Daoy (cell line): ENCODE results near the gene ITCH. TPM values are rescaled to one million over a fixed set of nuclear protein-coding genes. Genes with fewer than 3 reads are reported as not detected.
A peak's percentile ranks its signal among the peaks of the same experiment; 100 is the strongest.
"Not testable (repeated sequence)": the region's sequence is repeated elsewhere in the genome, so short reads cannot be mapped to it uniquely, and the experiment has no call there.

Source experiments
- DNase-seq: peaks from one replicate; pipeline ENCODE4 v3.0.0-alpha.2; 2015; ENCODE audit warnings: low read depth
- total RNA-seq: library from RNA; depleted of rRNA; stranded (reverse); fragments of >200 nt; shearing (Covaris generic); gene quantifications from 2 replicates; pipeline ENCODE4 v1.2.3, GENCODE V29; 2014

ITCH gene
- total RNA-seq, 1 experiment from 2014 or later, result 45.1 TPM

DNA sequence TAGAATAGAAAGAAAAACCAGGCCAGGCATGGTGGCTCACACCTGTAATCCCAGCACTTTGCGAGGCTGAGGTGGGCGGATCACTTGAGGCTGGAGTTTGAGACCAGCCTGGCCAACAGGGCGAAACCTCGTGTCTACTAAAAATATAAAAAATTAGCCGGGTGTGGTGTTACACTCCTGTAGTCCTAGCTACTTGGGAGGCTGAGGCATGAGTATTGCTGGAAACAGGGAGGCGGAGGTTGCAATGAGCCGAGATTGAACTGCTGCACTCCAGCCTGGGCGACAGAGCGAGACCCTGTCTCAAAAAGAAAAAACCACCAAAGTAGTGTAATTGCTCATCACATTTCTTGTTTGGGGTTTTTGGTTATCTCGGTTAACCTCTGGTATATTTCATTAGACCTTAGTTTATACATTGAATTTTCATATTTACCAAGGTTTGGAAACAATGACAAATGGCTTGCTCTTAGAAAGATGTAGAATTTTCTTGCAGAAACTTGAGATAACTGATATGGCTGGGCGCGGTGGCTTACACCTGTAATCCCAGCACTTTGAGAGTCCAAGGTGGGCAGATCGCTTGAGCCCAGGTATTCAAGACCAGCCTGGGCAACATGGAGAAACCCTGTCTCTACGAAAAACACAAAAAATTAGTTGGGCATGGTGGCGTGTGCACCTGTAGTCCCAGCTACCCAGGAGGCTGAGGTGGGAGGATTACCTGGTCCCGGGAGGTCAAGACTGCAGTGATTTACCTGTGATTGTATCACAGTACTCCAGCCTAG, 14.2 kb downstream of the ITCH start:
- no peak for DNase-seq

DNA sequence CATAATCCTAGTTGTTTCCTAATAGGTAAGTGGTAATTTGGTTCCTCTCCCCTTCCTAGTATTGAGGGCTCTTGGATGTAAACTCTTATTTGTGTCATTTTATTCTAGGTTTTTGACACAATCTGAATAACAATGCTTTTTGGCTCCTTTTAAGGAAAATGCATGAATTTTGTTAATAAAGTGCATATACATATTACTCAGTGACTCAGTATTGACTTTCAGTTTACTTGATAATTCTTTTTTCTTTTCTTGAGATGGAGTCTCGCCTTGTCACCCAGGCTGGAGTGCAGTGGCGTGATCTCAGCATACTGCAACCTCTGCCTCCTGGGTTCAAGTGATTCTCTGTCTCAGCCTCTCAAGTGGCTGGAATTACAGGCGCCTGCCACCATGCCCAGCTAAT, 19.1 kb downstream of the ITCH start:
- no peak for DNase-seq

DNA sequence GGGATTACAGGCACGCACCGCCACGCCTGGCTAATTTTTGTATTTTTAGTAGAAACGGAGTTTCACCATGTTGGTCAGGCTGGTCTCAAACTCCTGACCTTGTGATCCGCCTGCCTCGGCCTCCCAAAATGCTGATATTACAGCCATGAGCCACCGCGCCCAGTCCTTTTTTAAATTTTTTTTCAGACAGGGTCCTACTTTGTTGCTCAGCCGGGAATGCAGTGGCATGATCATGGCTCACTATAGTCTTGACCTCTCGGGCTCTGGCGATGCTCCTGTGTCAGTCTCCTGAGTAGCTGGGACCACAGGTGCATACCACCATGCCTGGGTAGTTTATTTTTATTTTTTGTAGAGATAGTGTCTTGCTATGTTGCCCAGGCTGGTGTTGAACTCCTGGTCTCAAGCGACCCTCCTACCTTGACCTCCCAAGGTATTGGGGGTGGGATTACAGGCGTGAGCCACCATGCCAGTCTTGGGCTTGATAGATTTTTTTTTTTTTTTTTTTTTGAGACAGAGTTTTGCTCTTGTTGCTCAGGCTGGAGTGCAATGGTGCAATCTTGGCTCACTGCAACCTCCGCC, 19.9 kb downstream of the ITCH start:
- DNase-seq, result not testable (repeated sequence)

DNA sequence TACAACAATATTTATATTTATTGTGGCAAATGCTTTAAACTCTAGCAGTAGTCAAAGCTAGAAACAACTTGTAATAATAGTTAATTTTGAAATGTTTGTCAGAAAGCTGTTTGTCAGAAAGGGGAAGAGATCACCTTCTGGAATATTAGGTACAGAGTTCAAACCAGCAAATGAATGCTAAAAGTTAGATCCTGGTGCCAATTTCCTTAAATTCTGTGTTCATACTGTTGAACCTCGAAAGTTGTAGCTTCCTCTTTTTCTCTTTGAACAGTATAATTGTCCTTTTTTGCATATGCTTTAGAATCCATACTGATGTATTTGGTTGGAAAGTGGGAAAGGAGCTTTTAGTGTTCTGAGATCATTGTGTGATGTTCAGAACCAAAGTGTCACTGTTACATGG, 22.4 kb downstream of the ITCH start:
- no peak for DNase-seq

DNA sequence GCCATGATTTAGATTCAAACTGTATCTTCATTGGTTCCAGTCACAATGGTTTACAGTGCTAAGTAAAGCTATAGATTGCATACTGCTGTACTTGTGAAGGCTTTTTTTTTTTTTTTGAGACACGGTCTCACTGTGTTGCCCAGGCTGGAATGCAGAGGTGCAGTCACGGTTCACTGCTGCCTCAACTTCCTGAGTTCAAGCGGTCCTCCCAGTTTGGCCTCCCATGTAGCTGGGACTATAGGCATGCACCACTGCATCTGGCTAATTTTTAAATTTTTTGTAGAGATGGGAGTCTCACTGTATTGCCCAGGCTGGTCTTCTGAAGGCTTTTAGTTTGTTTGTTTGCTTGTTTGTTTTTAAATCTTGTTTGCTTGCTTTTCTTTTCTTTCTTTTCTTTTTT, 24.9 kb downstream of the ITCH start:
- DNase-seq, result peak; percentile 9

DNA sequence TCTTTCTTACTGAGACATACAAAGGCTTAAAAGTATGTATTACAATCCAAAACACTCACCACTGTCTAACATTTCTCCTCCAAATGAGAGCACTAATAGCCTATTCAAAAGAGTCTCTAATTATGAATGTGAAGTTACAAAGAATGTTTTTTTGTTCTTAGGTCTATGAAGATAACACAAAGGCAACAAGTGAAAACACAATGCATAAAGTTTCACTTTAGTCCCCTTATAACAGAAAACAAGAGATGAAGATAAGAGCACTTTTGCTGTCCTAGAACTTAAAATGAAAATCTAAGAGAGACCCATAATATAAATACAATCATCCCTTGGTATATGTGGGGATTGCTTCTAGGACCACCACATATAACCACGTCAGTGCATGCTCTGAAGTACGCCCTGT, 25.6 kb downstream of the ITCH start:
- no peak for DNase-seq

DNA sequence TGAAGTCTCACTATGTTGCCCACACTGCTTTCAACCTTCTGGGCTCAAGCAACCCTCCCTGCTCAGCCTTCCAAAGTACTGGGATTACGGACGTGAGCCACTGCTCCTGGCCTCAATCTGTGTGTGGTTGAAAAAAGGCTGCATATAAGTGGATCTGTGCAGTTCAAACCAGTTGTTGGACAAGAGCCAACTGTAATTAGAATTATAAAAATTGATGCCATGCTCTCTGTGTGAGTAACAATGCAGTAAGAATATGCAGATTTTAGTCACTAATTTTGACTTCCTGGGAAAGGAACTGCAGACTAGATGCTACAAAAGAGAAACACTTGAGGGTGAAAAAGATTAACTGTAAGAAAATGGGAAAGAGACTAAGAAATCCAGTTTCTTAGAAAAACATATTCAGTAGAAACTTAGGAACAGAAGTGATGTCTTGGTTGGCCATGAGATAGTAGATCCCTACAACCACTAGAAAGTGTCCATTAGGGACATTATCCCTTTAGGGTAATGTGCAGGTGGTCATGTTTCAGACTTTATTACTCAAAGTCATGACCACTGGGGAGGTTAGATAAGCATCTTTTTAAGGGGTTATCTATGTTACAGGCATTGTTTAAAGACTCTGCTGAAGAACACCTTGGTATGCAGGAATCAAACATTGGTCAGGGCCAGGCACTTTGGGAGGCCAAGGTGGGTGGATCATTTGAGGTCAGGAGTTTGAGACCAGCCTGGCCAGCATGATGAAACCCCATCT, 26.3 kb downstream of the ITCH start:
- DNase-seq, result peak; percentile 38

DNA sequence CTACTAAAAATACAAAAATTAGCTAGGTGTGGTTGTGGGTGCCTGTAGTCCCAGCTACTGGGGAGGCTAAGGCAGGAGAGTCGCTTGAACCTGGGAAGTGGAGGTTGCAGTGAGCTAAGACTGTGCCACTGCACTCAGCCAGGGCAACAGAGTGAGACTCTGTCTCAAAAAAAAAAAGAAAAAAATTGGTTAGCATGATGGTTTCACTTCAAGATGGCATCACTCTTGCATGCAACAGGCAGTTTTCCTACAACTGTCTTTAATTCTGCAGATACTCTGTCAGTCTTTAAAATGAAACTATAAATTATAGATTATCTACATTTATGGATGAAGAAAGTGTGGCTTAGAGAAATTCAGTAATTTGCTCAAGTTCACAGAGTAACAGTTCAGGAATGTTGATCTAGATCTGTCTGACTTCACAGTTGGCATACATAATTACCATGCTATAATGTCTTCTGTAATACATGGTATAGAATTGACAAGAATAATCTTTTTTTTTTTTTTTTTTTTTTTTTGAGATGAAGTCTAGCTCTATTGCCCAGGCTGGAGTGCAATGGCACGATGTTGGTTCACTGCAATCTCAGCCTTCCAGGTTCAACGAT, 27.0 kb downstream of the ITCH start:
- peak; percentile 7 for DNase-seq

DNA sequence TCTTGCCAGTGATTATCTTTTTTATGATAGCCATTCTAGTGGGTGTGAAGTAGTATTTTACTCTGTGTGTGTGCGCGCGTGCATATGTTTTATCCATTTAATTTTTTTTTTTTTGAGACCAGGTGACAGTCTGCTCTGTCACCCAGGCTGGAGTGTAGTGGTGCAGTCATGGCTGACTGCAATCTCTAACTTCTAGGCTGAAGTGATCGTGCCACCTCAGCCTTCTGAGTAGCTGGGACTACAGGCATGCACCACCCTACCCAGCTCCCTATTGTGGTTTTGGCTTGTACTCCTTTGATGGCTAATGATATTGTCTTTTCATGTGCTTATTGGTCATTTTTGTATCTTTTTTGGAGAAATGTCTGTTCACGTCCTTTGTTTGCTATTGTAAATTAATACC, 33.3 kb downstream of the ITCH start:
- DNase-seq, result no peak

DNA sequence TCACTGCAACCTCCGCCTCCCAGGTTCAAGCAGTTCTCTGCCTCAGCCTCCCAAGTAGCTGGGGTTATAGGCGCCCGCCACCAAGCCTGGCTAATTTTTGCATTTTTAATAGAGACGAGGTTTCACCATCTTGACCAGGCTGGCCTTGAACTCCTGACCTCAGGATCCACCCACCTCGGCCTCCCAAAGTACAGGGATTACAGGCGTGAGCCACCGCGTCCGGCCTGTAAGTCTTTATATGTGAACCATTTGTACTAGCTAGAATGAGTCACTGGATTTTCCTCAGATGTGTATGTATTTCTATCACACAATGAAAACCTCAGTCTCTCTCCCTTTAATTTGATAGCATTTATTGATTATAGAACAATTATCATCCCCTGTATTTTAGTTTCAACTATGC, 34.0 kb downstream of the ITCH start:
- DNase-seq, result no peak

DNA sequence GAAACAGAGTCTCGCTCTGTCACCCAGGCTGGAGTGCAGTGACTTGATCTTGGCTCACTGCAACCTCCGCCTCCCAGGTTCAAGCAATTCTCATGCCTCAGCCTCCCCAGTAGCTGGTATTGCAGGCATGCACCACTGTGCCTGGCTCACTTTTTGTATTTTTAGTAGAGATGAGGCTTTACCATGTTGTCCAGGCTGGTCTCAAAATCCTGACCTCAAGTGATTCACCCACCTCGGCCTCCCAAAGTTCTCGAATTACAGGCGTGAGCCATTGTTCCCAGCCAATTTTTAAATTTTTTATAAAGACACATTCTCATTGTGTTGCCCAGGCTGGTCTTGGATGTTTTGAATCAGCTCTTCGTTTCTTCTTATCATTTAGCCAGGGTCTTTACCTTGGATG, 37.7 kb downstream of the ITCH start:
- DNase-seq, result peak; percentile 62

DNA sequence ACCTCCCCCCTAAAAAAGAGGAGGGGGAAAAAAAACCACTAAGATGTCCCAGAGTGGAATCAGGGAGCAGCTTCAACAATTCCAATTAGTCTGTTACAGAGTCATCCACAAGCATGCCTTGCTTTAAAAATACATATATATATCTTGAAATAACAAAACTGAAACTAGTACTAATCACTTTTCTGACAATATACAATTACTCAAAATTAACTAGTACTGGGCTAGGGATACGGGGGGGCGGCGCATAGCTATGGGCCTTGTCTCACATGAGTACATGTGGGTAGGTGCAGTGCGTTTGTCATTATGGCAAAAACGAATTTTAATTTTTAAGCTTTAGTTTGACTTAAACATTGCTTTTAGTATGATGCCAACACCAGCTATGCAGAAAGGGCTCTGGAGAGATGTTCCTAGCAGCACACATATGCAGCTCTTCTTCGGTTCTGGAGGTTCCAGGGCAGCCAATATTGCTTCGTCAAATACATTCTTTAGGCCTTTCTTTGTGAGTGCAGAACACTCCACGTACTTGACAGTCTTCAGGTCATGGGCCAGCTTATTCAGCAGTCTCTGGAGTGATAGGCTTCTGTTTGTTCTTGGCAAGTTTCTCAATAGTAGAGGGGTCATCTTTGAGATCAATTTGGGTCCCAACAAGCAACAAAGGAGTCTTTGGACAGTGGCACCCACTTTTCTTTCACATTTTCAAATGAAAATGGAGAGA, 38.8 kb downstream of the ITCH start:
- no peak for DNase-seq

DNA sequence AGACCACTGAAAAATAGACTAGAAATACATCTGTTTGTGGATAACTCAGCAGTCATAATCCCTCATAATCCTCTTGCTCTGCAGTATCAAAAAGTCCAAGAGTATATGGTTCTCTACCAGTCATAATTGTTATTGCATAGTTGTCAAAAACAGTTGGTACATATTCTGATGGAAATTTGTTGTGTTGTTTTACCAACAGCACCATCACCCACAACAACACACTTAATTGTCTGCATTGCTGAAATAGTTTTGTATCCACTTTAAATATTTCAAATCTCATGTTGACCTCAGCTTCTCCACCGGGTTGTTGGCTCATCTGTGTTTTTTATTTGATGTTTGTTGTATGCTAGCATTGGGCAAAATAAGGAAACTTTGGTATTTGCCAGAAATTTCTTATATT, 39.4 kb downstream of the ITCH start:
- no peak for DNase-seq

DNA sequence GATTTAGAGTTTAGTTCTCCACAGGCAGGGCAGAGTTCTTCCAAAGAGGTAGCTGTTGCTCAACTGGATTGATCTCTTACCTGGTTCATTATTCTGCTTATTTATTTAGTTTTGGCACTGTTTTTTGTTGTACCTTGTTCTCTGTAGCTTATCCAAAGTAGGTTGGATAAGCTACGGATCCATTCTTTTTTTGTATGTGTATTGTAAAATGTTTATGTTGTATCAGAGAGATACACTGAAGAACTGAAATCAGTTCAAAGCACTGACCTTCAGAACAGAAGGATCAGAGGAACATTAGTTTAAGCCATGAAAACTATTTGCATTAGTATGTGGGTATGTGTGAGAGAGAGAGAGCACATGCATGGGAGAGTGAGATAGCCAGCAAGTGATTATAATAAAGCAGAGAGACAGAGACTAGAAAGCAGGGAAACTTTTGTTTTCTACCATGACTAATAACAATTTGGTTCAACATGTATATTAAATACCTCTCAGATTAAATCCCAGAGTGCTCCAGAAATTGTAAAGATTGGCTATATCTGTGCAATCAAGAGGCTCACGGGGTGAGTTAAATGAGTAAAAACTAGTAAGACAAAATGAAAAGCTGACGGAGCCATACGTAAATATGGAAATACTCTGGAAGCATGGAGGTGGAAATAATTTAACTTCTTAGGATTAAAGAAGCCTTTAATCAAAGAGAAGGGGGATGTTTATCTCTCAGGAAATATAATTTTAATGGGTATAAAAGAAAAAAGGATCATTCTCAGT, 40.2 kb downstream of the ITCH start:
- no peak for DNase-seq

DNA sequence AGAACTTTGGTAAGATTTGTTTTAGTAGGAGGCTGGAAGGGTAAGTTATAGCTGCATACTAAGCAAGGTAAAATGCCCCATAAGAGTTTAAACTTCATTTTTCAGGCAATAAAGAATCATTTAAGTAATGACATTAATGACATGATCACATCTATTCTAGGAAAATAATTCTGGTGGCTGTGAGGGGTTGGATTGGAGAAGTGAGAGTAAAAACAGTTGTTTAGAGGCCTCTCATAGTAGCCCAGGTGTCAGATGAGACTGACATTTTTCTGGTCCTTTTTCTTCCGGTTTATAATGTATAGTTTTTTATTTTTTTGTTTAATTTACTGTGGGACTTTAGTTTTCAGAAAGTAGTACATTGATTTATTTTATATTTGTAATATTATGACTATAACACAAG, 40.8 kb downstream of the ITCH start:
- DNase-seq, result no peak

DNA sequence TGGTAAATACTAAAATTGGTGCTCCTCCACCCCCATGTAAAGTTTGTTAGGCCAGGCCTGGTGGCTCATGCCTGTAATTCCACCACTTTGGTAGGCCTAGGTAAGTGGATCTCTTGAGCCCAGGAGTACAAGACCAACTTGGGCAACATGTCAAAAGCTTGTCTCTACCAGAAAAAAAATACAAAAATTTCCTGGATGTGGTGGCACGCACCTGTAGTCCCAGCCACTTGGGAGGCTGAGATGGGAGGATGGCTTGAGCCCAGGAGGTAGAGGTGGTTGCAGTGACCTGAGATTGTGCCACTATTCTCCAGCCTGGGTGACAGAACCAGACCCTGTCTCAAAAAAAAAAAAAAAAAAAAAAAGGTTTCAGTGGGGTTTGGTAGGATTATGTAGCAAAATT, 41.7 kb downstream of the ITCH start:
- DNase-seq, result no peak

DNA sequence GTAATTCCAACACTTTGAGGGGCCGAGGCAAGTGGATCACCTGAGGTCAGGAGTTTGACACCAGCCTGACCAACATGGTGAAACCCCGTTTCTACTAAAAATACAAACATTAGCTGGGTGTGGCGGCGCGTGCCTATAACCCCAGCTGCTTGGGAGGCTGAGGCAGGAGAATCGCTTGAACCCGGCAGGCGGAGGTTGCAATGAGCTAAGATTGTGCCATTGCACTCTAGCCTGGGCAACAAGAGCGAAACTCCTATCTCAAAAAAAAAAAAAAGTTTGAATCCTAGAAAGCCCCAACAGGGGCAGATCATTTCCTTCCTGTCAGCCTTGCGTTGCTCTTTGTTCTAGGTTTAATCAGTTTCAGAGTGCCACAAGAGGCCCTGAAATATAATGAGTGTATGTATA, 42.2 kb downstream of the ITCH start:
- DNase-seq, result not testable (repeated sequence)

DNA sequence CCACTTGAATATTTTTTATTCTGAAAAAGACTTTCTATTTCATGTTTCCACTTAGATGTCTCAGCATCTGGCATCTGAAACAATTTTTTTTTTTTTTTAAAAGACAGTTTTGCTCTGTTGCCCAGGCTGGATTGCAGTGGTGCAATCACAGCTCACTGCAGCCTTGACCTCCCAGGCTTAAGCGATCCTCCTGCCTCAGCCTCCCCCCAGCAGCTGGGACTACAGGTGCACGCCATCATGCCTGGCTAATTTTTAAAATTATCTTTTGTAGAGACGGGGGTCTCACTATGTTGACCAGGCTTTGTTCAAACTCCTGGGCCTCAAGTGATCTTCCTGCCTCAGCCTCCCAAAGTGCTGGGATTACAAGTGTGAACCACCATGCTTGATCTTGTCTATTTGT, 42.9 kb downstream of the ITCH start:
- DNase-seq, result not testable (repeated sequence)

DNA sequence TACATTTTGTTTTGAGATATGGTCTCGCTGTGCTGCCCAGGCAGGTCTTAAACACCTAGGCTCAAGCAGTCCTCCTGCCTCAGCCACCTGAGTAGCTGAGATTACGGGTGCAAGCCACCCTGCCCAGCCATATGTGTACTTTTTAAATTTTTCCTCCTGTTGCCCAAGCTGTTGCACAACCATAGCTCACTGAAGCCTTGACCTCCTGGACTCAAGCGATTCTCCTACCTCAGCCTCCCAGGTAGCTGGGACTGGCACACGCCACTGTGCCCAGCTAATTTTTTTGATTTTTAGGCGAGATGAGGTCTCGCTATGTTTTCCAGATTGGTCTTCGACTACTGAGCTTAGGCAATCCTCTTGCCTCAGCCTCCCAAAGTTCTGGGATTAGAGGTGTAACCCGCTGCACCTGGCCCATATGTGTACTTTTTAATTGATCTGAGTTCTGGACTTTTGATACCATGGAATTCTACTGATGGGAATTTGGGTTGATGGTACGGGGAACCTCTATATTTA, 44.9 kb downstream of the ITCH start:
- DNase-seq, result no peak

DNA sequence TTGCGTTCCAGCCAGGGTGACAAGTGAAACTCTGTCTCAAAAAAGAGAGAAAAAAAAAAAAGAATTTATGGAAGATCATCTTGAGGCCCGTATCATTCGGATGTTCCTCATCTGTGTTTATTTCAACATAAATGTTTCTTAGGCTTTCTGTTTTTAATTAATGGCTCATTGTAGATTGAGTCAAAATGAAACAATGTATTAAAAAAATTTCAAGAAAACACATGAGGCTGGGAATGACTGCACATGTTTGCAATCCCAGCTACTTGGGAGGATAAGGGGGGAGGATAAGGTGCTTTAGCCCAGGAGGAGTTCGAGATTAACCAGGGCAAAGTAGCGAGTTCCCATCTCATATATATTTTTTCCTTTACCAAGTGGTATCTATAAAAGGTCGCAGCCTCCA, 47.3 kb downstream of the ITCH start:
- DNase-seq, result no peak

DNA sequence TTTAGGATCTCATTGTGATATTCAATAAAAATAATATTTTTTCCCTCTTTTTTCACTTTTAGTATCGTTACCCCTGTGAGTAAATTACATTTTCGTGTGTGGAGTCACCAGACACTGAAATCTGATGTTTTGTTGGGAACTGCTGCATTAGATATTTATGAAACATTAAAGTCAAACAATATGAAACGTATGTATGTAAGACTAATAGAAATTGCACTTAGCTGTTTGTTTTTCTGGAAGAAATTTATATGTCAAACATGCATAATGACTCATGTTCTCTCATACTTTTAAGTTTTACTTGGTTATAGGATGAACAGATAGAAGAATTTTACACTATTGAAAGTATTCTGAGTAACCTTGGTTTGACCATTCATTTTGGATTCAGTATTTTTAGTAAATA, 49.4 kb downstream of the ITCH start:
- DNase-seq, result no peak
